Smooth muscle cell (in vitro differentiated cells): Measurements from ENCODE around the gene EBLN1. TPM values are rescaled to one million over a fixed set of nuclear protein-coding genes. Genes with fewer than 3 reads are reported as not detected.

Experiments used
- DNase-seq: peaks from one replicate; lab custom pipeline; 2025; ENCODE audit not compliant: unreplicated experiment; lab: John Stamatoyannopoulos, UW
- H2AFZ ChIP-seq: fragments of 200-600 bp; sonication (generic); 2 replicates; pipeline ENCODE4 v1.6.0; 2016; ENCODE audit warnings: antibody characterized with exemption, low read depth, mild to moderate bottlenecking
- H3F3A ChIP-seq: fragments of 200-600 bp; sonication (generic); 2 replicates; pipeline ENCODE4 v1.6.0; 2017; ENCODE audit warnings: antibody characterized with exemption, low read depth
- H3K27ac ChIP-seq: fragments of 200-600 bp; sonication (generic); 2 replicates; pipeline ENCODE4 v1.5.1; 2016; ENCODE audit warnings: low read depth, mild to moderate bottlenecking
- H3K27me3 ChIP-seq: fragments of 200-600 bp; sonication (generic); 2 replicates; pipeline ENCODE4 v1.6.1; 2016; ENCODE audit warnings: low read depth, mild to moderate bottlenecking
- H3K36me3 ChIP-seq: fragments of 200-600 bp; sonication (generic); 2 replicates; pipeline ENCODE4 v1.5.1; 2016; ENCODE audit warnings: low read depth
- H3K4me1 ChIP-seq: fragments of 200-600 bp; sonication (generic); 2 replicates; pipeline ENCODE4 v1.5.1; 2016; ENCODE audit warnings: low read depth
- H3K4me2 ChIP-seq: fragments of 200-600 bp; sonication (generic); 2 replicates; pipeline ENCODE4 v1.6.0; 2016; ENCODE audit warnings: mild to moderate bottlenecking
- H3K4me3 ChIP-seq: fragments of 200-600 bp; sonication (generic); 2 replicates; pipeline ENCODE4 v1.5.1; 2016; ENCODE audit warnings: mild to moderate bottlenecking
- H3K79me2 ChIP-seq: fragments of 200-600 bp; sonication (generic); 2 replicates; pipeline ENCODE4 v1.6.0; 2016; ENCODE audit warnings: low read depth, mild to moderate bottlenecking
- H3K9ac ChIP-seq: fragments of 200-600 bp; sonication (generic); 2 replicates; pipeline ENCODE4 v1.6.0; 2016; ENCODE audit warnings: low read depth
- H3K9me3 ChIP-seq: fragments of 200-600 bp; sonication (generic); replicated peaks from 2 replicates; pipeline ENCODE4 v1.5.1; 2016; ENCODE audit warnings: low read depth
- H4K20me1 ChIP-seq: fragments of 200-600 bp; sonication (generic); 2 replicates; pipeline ENCODE4 v1.6.0; 2016; ENCODE audit warnings: low read depth
- WGBS: methylation state at CpG from one replicate; pipeline ENCODE4 v1.1.7; 2016; ENCODE audit warnings: low lambda C conversion rate; 5-methylcytosine and 5-hydroxymethylcytosine counted together
- polyA plus RNA-seq: library from polyadenylated mRNA; unstranded; fragments of >200 nt; fragmentation: Nextera tagmentation; extraction: Ambion mirVana; gene quantifications from 2 replicates; pipeline ENCODE4 v1.2.1, GENCODE V29; 2016
- total RNA-seq: library from RNA; depleted of rRNA; stranded (reverse); fragments of >200 nt; gene quantifications from 2 replicates; pipeline ENCODE4 v1.2.3, GENCODE V29; 2014
- TF ChIP-seq, protein P1 (sequence below): fragments of 200-600 bp; sonication (generic); IDR thresholded peaks from 2 replicates; pipeline ENCODE4 v1.5.1; 2017; ENCODE audit warnings: borderline replicate concordance, mild to moderate bottlenecking, antibody characterized with exemption; ENCODE audit not compliant: insufficient read depth, poor library complexity, severe bottlenecking

The EBLN1 gene
- total and polyA plus RNA-seq, 2 experiments from 2014 or later: not detected

DNA sequence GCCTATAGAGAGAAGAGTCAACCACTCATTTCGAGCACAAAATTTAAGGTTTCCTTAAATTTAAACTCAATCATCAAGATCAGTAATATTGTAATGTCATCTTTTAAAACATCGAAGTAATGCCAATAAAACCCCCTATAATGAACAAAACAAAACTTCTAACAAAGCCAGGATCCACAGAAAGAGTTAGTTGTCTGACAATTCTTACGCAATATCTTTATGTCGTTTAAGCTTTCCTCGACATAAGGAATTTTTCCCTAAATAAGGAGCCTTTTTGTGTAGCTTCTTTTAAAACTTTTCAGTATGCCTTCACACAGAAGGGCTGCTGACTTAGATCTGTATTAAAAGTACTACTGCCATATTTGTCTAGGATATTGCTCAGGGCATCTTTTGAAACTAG lies 7.5 kb downstream of the EBLN1 start:
- no peaks in the 10 kb centered on the region for H4K20me1 ChIP-seq
- no peak overlapping the region for H3K4me2 ChIP-seq
- H3K79me2 ChIP-seq: no peaks in the 10 kb centered on the region
- 89% methylated on average over 5 of the region's 5 CpGs for WGBS
- no peak overlapping the region for H3K9ac ChIP-seq
- no peaks in the 10 kb centered on the region for H3F3A ChIP-seq
- TF ChIP-seq, protein P1, sequence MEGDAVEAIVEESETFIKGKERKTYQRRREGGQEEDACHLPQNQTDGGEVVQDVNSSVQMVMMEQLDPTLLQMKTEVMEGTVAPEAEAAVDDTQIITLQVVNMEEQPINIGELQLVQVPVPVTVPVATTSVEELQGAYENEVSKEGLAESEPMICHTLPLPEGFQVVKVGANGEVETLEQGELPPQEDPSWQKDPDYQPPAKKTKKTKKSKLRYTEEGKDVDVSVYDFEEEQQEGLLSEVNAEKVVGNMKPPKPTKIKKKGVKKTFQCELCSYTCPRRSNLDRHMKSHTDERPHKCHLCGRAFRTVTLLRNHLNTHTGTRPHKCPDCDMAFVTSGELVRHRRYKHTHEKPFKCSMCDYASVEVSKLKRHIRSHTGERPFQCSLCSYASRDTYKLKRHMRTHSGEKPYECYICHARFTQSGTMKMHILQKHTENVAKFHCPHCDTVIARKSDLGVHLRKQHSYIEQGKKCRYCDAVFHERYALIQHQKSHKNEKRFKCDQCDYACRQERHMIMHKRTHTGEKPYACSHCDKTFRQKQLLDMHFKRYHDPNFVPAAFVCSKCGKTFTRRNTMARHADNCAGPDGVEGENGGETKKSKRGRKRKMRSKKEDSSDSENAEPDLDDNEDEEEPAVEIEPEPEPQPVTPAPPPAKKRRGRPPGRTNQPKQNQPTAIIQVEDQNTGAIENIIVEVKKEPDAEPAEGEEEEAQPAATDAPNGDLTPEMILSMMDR: no peak
- no peaks in the 10 kb centered on the region for H3K4me1 ChIP-seq
- H3K4me3 ChIP-seq: no peak overlapping the region
- H3K27me3 ChIP-seq: no peaks in the 10 kb centered on the region
- H3K27ac ChIP-seq: no peak overlapping the region
- no peaks in the 10 kb centered on the region for H3K9me3 ChIP-seq
- H2AFZ ChIP-seq: no peak overlapping the region
- no peak for DNase-seq
- no peaks in the 10 kb centered on the region for H3K36me3 ChIP-seq

DNA sequence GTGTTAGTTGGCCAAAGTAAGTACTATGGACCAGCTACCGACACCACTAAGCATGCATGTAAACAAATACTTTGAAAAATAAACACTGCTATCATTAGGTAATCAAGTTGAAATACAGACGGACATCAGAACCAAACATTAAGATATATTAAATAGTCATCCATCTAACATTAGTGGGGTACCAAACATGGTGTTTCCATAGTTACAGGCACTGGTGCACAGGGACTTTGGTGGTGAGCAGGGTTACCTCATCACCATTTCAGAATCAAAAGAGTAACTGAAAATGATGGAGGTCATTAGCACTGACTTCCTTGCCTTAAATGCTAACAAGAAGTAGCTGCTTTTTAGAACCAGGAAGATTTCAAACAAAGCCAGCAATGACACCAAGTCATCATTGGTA lies 23.9 kb downstream of the EBLN1 start:
- Histone ChIP-seq H3K27me3 (no peaks in the 10 kb centered on the region), H4K20me1 (no peaks in the 10 kb centered on the region), H3K27ac (no peak overlapping the region), H3K9ac (no peak overlapping the region), H2AFZ (no peak overlapping the region), H3K4me1 (no peaks in the 10 kb centered on the region), H3F3A (no peaks in the 10 kb centered on the region), H3K36me3 (no peaks in the 10 kb centered on the region), H3K79me2 (no peaks in the 10 kb centered on the region), H3K9me3 (no peaks in the 10 kb centered on the region), H3K4me3 (no peak overlapping the region), H3K4me2 (no peak overlapping the region)
- TF ChIP-seq, protein P1: no peak
- DNase-seq: no peak
- WGBS: 73% methylated on average over 2 of the region's 2 CpGs

DNA sequence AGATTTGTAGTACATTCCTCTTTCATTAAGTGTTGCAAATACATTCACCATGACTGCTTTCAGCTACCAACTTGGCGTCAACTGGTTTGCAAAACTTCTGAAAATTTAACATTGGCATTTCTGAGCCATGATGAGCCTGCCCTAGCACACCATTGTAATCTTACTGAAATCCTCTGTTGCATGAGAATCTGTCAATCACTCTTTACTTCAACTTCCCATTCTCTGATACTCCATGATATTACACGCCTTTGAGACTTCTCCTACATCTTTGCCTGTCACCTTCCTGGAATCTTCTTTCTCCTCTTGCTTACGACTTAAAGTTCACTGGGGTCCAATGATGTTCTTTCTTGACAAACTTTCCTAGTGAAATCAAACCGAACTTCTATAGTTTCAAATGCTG lies 32.2 kb downstream of the EBLN1 start:
- Histone ChIP-seq H3F3A (no peaks in the 10 kb centered on the region), H3K27me3 (peaks cover 6% of the 10 kb centered on the region), H3K27ac (no peak overlapping the region), H3K4me3 (no peak overlapping the region), H3K36me3 (no peaks in the 10 kb centered on the region), H2AFZ (no peak overlapping the region), H3K4me2 (no peak overlapping the region), H3K79me2 (no peaks in the 10 kb centered on the region), H3K4me1 (no peaks in the 10 kb centered on the region), H4K20me1 (no peaks in the 10 kb centered on the region), H3K9me3 (no peaks in the 10 kb centered on the region), H3K9ac (no peak overlapping the region)
- DNase-seq: no peak
- WGBS: 94% methylated on average over 4 of the region's 4 CpGs
- TF ChIP-seq, protein P1: no peak

DNA sequence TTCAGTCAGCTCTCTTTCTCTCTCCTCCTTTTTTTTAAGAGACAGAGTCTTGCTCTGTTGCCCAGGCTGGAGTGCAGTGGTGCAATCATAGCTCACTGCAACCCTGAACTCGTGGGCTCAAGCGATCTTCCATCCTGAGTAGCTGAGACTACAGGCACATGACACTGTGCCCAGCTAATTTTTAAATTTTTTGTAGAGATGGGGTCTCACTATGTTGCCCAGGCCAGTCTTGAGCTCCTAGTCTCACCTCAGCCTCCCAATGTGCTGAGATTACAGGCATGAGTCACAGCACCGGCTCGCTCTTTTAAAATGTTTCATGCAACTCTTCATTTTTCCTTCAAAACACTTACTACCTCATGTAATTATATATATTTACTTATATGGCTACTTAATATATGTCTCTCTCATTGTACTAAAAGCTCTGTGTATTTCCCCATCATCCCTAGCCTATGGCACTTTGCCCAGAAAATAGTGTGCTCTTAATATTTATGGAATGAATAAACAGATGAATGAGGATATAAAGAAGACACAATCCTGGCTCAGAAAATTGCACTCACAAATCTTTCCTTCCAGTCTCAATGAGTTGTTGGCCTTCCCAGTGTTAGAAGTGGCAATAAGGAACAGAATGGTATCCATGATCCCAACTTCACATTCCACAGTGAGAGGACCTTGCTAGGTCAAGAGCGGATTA lies 33.9 kb downstream of the EBLN1 start:
- Histone ChIP-seq H3K4me3 (no peak overlapping the region), H3K9ac (no peak overlapping the region), H3F3A (no peaks in the 10 kb centered on the region), H4K20me1 (no peaks in the 10 kb centered on the region), H3K9me3 (no peaks in the 10 kb centered on the region), H3K4me1 (no peaks in the 10 kb centered on the region), H3K27ac (no peak overlapping the region), H3K27me3 (peaks cover 6% of the 10 kb centered on the region), H3K36me3 (no peaks in the 10 kb centered on the region), H3K4me2 (no peak overlapping the region), H2AFZ (no peak overlapping the region), H3K79me2 (no peaks in the 10 kb centered on the region)
- WGBS: 93% methylated on average over 5 of the region's 5 CpGs
- no peak for DNase-seq
- TF ChIP-seq, protein P1: no peak
